G401 (cell line): ENCODE results near the gene CACNA1B. TPM values are rescaled to one million over a fixed set of nuclear protein-coding genes. Genes with fewer than 3 reads are reported as not detected.
A peak's percentile ranks its signal among the peaks of the same experiment; 100 is the strongest.
"Not testable (repeated sequence)": the region's sequence is repeated elsewhere in the genome, so short reads cannot be mapped to it uniquely, and the experiment has no call there.

ENCODE experiments used
- DNase-seq: peaks from one replicate; pipeline ENCODE4 v3.0.0-alpha.2; 2015; ENCODE audit warnings: low spot score
- in situ Hi-C: cut with HindIII; loops from 2 replicates; pipeline ENCODE4 v1.10.0; 2016; ENCODE audit warnings: low sequenced_read_pairs, mixed read lengths
- total RNA-seq: library from RNA; depleted of rRNA; stranded (reverse); fragments of >200 nt; shearing (Covaris generic); gene quantifications from 2 replicates; pipeline ENCODE4 v1.2.3, GENCODE V29; 2014; rRNA removed

Gene CACNA1B
- 1.8 and 1.9 TPM in 2 replicates for total RNA-seq

DNA sequence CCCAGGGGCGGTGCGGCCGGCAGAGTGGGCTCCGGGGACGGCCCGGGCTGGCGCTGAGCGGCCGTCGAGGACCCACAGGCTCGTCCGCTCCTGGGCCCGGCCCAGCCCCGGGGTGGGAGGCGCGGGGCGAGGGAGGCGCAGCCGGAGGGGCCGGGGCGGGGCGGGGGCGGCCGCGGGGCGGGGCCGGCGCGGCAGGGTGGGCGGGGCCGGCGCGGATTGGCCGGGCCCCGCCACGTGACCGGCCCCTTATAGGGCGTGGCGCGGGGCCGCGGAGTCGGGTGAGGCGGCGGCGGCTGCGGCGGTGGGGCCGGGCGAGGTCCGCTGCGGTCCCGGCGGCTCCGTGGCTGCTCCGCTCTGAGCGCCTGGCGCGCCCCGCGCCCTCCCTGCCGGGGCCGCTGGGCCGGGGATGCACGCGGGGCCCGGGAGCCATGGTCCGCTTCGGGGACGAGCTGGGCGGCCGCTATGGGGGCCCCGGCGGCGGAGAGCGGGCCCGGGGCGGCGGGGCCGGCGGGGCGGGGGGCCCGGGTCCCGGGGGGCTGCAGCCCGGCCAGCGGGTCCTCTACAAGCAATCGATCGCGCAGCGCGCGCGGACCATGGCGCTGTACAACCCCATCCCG, at the start of gene CACNA1B:
Gene CACNA1B, plus strand, starts transcription at position 277 of the 617 bp plus-strand sequence. Its CDS starts 152 bp downstream, at position 429.
- peak; percentile 68 for DNase-seq
- in situ Hi-C loops: not testable (repeated sequence)

GRCh38 chr9:137827908-137828526, 49.6 kb upstream of the CACNA1B start:
- DNase-seq: no peak
- in situ Hi-C loops: no loop called here

DNA sequence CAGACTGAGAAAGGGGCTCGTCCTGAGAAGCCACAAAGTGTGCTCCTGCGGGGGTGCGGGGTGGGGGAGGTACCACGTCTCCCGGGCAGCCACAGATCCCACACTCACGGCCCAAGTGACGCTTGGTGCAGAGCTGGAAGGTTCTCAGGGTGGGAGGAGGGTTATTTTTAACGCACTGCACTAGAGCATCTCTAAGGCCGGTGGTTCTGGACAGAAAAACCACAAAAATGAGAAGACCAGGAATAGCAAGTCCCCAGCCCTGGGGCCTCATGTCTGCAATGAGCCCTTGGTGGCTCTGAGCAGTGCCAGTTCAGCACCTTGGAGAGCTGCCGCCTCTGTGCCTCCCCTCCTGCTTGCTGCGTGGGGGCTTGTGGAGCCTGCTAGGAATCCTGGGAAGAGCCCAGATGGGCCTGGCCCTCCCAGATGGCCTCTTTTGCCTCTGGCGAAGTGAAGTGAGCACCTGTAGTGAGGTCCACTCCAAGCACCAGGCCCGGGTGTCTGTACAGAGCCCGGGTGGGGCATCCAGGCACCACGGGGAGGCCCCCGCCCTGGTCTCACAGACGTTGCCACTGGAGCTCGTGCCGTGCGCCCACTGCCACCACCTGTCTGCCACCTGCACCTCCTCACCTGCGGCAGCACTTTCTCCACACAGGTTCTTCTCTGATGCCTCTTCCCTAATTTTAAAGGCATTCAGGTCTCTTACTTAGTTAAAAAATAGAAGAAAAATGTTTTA, 48.9 kb upstream of the CACNA1B start:
- in situ Hi-C loops: no loop called here
- DNase-seq: peak; percentile 13

DNA sequence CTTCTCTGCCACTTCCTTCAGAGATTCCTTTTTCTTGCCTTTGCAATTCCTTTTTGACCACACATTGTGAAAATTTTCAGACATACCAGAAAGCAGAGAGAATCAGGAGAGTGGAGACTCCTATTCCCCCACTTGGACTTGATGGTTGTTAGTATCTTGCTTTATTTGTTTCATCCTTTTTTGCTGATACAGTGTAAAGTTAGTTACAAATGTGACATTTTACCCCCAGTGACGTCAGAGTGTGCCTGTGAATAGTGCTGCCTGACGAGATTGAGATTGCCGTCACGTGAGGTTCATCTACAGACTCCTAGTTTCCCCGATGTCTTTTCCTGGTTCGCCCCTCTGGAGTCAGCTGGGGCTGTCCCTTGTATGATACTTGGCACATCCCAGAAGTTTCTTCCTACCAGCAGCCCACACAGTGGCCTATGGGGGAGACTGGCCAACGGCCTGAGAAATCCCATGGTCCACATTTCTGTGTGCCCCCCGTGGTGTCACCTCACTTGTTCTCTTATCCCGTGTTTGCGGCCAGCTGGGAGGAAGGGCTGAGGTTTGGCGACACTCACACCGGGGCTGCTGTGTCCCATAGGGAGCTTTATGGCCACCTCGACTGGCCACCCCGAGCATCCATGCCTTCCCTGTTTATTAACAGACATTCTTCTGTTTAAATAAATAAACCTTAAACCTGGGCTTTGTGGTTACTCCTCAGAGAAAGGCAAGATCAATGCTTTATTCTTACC, 48.2 kb upstream of the CACNA1B start:
- in situ Hi-C loops: no loop called here
- DNase-seq: no peak

DNA sequence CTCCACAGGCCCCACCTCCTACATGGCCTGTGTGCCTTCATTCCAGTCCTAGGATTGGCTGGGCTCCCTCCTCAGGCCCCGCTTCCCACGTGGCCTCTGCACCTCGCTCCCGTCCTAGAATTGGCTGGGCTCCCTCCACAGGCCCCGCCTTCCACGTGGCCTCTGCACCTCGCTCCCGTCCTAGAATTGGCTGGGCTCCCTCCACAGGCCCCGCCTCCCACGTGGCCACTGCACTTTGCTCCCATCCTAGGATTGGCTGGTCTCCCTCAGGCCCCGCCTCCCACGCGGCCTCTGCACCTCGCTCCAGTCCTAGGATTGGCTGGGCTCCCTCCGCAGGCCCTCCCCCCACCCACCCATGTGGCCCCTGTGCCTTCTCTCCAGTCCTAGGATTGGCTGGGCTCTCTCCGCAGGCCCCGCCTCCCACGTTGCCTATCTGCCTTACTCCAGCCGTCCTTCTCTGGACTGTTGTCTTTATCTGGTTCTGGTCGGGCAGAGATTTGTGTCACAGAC, 45.3 kb upstream of the CACNA1B start:
- in situ Hi-C loops: no loop called here
- no peak for DNase-seq

GRCh38 chr9:137832830-137833590, 44.6 kb upstream of the CACNA1B start:
- in situ Hi-C loops: no loop called here
- no peak for DNase-seq

DNA sequence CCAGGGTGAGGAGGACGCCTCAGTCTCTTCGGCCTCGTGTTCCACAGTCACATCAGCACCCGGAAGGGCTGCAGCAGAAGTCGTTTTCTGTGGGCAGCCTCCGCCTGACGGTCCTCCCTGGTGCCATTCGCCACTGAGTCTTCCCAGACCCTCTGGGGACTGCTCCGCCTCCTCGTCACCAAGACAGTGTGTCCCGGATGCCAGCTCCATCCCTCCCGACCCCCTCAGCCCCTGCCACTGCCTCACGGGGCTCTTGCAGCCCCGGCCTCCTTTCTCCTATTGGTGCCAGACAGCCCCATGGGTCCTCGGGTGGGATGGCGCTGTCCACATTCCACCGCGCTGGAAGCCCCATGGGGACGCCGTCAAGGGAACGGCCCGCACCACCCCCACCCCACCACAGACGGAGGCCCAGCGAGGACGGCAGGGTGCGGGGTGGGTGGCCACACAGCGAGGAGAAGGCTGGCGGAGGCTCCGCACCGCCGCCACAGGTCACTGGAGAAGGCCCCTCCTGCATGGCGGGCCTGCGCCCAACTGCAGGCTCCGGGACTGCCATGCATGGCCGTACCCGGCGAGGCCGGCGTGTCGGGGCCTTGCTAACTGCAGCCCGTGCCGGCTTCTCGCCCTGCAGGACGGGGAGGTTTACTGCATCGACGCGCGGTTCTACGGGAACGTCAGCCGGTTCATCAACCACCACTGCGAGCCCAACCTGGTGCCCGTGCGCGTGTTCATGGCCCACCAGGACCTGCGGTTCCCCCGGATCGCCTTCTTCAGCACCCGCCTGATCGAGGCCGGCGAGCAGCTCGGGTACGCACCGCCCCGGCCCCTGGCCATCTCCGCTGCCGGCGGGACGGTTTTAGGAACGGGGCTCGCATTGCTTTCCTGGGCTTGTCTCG, 43.6 kb upstream of the CACNA1B start:
- in situ Hi-C loops: no loop called here

DNA sequence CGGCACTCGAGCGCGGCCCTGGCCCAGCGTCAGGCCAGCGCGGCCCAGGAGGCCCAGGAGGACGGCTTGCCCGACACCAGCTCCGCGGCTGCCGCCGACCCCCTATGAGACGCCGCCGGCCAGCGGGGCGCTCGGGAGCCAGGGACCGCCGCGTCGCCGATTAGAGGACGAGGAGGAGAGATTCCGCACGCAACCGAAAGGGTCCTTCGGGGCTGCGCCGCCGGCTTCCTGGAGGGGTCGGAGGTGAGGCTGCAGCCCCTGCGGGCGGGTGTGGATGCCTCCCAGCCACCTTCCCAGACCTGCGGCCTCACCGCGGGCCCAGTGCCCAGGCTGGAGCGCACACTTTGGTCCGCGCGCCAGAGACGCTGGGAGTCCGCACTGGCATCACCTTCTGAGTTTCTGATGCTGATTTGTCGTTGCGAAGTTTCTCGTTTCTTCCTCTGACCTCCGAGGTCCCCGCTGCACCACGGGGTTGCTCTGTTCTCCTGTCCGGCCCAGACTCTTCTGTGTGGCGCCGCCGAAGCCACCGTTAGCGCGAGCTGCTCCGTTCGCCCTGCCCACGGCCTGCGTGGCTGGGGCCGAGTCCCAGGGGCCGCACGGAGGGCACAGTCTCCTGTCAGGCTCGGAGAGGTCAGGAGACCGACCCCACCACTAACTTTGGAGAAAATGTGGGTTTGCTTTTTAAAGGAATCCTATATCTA, 42.6 kb upstream of the CACNA1B start:
- in situ Hi-C loops: no loop called here
- DNase-seq: no peak

More for the DNA sequence above, 43.6 kb upstream of the CACNA1B start:
- DNase-seq: no peak

DNA sequence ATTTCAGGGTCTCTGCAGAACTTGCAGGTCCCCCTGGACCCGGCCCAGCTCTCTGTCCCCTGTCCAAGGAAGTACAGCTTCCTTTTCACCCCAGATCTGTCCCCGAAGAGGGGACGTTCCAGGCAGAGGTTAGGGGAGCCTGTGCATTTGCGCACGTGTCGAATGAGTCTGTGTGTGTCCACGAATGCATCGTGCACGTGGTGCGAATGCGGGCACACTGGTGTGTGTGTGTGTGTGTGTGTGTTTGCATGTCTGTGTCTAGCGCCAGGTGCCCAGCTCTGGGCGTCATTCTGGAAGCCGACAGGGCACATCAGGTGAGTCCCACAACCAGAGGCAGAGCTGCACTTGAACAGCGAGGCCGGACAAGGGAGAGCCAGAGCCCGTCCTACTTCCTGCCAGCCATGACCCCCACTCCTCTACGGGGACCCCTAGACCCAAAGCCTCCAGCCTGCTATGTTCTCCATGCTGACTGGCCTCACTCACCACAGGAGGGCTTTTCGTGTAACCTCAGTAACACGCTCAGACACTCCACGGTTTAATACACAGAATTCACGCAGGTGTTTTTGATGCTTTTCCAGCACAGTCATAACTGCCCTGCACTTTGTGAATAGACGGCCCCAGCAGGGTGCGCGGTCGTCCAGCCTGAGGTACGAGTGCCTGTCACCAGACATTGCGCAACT, 41.3 kb upstream of the CACNA1B start:
- in situ Hi-C loops: no loop called here

GRCh38 chr9:137836831-137837241, 40.7 kb upstream of the CACNA1B start:
- no peak for DNase-seq
- in situ Hi-C loops: no loop called here

More for the DNA sequence above, 41.3 kb upstream of the CACNA1B start:
- DNase-seq: no peak

DNA sequence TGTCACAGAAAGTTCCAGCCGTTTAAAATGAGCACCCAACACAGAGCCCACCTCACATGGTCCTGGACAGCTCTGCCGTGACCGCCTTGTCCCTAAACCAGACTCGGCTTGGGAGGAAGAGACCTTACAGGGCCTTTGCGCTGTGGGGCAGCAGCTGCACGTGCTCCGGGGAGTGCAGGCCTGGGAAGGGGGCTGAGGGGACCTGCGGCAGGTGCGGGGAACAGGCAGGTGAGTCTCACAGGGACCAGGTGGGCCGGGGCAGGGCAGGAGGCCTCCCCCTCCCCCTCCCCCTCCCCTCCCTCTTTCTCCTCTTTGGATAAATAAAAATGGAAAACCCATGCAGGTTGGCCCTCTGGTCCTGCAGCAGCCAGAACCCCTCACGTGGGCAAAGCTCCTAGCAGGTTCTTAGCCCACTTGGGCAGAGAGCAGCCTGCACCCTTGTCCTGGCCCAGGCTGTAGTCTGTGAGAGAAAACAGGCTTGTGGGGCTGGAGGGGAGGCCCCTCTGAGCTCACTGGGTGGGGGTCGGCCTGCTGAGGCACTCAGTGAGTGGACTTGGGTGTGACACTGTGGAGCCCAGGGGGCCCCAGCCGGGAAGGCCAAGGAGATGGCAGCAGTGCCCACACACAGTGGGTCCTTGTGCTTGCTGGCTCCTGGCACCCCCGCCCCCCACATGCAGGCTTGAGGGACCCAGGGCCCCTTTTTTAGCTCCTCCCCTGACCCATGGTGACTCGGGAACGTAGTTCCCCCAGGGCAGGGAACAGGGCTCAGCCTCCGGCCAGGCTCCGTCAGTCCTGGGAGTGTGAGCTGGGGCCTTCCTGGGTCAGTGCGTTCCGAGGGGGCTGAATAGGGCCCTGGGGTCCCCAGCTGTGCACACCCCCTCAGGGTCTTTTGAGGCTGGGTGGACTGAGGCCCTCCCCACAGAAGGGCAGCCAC, 40.0 kb upstream of the CACNA1B start:
- in situ Hi-C loops: no loop called here
- no peak for DNase-seq

- in situ Hi-C loops: no loop called here
- no peak for DNase-seq
Observed at GRCh38 chr9:137838576-137838975, 39.0 kb upstream of the CACNA1B start.

DNA sequence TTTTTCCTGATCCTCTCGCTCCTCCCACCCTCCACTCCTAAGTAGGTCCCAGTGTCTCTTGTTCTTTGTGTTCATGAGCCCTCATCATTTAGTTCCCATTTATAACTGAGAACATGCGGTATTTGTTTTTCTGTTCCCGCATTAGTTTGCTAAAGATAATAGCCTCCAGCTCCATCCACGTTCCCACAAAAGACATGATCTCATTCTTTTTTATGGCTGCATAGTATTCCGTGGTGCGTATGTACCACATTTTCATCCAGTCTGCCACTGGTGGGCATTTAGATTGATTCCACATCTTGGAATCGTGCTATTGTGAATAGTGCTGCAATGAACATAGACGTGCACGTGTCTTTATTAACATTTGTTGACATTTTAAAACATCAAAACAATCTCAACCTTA, 34.2 kb upstream of the CACNA1B start:
- in situ Hi-C loops: no loop called here
- no peak for DNase-seq

GRCh38 chr9:137851516-137852267, 25.9 kb upstream of the CACNA1B start:
- in situ Hi-C loops: no loop called here
- no peak for DNase-seq

DNA sequence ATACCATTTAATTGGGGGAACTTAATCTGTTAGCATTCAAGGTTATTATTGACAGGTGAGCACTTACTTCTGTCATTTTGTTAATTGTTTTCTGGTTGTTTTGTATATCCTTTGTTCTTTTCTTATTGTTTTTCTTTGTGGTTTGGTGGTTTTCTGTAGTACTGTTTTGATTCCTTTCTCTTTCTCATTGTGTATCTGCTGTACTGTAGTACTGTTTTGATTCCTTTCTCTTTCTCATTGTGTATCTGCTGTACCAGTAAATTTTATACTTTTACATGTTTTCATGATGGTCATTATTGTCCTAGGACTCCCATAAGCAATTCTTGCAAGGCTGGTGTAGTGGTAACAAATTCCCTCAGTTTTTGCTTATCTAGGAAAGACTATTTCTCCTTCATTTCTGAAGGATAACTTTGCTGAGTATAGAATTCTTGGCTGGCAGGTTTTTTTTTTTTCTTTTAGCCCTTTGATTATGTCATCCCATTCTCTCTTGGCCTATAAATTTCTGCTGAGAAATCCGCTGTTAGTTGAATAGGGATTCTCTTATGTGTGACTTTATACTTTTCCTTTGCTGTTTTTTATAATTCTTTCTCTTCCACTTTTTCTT, 24.1 kb upstream of the CACNA1B start:
- in situ Hi-C loops: no loop called here
- no peak for DNase-seq
